HG03354 (cell line): ENCODE measurements around the gene BTN2A1.
"Not testable (repeated sequence)": the region's sequence is repeated elsewhere in the genome, so short reads cannot be mapped to it uniquely, and the experiment has no call there.

Experiments used
- ATAC-seq: cut with Tn5 transposase; IDR thresholded peaks from one replicate; pipeline ENCODE4 v1.9.1; 2021; ENCODE audit warnings: mild to moderate bottlenecking; ENCODE audit not compliant: unreplicated experiment, poor library complexity, severe bottlenecking

Gene BTN2A1

GRCh38 chr6:26431258-26432172 lies 26.2 kb upstream of the BTN2A1 start:
- no peak for ATAC-seq

- ATAC-seq = no peak
These were observed 25.0 kb upstream of the BTN2A1 start for GRCh38 chr6:26432627-26433201.

DNA sequence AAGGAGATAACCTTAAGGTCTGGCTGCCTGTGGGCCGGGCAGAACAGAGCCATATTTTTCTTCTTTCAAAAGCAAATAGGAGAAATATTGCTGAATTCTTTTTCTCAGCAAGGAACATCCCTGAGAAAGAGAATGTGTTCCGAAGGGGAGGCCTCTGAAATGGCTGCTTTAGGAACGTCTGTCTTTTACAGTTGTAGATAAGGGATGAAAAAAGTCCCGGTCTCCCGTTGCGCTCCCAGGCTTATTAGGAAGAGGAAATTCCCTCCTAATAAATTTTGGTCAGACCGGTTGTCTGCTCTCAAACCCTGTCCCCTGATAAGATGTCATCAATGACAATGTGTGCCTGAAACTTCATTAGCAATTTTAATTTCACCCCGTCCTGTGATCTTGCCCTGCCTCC lies 24.1 kb upstream of the BTN2A1 start:
- ATAC-seq = not testable (repeated sequence)

GRCh38 chr6:26436018-26436417 lies 21.7 kb upstream of the BTN2A1 start:
- ATAC-seq = no peak

GRCh38 chr6:26437550-26437949 lies 20.2 kb upstream of the BTN2A1 start:
- no peak for ATAC-seq

DNA sequence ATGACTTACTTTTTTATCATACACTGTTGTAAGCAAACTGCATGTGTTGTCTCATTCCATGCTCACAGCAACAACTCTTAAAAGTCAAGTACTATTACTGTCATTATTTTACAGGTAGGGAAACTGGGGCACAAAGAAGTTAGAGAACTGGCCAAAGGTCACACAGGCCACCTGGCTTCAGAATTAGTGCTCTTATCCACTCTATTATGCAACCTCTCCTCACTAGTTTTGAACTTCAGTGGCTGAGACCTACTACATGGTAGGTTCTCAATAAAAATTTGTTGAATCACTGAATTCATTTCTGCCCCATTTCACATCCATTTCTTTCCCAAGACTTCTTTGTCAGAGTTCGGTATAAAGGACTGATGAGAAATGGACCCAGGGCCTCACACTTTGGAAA lies 19.8 kb upstream of the BTN2A1 start:
- ATAC-seq = no peak

GRCh38 chr6:26439151-26440125 lies 18.3 kb upstream of the BTN2A1 start:
- no peak for ATAC-seq

GRCh38 chr6:26440977-26441358 lies 16.8 kb upstream of the BTN2A1 start:
- no peak for ATAC-seq

GRCh38 chr6:26441977-26442376 lies 15.8 kb upstream of the BTN2A1 start:
- ATAC-seq = no peak

- ATAC-seq = peak; percentile 70
These were observed 11.7 kb upstream of the BTN2A1 start for GRCh38 chr6:26445934-26446667.

GRCh38 chr6:26447257-26447656 lies 10.5 kb upstream of the BTN2A1 start:
- no peak for ATAC-seq

DNA sequence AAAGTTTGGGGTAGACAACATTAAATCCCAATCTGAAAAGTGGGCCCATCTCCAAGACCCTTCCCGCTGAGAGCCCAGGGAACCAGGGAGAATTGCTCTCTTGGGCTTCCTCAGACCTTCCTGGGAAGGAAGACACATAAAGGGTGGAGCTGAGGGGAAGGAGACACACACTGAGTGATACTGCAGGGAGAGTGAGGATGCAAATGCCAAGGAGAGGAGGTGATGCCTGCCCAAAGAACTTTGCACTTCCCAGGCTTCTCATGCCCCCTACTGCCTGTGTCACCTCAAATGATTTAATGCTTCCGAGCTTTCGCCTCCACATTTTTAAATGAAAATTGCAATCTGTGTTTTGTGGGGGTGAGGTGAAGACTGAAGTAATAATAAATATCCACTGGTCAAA lies 7.5 kb upstream of the BTN2A1 start:
- ATAC-seq = no peak

DNA sequence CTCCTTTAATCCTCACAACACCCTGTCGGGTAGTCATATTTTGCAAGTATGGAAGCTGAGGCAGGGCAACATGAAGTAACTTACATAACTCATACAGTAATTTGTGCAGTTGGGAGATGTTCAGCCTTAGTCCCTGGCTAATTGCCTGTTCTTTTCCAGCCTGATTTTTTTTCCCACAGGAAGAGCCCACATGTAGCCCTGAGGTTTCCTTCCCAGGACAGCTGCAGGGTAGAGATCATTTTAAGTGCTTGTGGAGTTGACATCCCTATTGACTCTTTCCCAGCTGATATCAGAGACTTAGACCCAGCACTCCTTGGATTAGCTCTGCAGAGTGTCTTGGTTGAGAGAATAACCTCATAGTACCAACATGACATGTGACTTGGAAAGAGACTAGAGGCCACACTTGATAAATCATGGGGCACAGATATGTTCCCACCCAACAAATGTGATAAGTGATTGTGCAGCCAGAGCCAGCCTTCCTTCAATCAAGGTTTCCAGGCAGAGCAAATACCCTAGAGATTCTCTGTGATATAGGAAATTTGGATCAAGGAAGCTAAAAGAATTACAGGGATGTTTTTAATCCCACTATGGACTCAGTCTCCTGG lies 5.0 kb upstream of the BTN2A1 start:
- ATAC-seq = no peak

GRCh38 chr6:26454631-26455030 lies 3.1 kb upstream of the BTN2A1 start:
- ATAC-seq = no peak

GRCh38 chr6:26455357-26455970 lies 2.3 kb upstream of the BTN2A1 start:
- ATAC-seq = no peak

- ATAC-seq = peak; percentile 24
These were observed 420 bp upstream of the BTN2A1 start for GRCh38 chr6:26457264-26457805.

DNA sequence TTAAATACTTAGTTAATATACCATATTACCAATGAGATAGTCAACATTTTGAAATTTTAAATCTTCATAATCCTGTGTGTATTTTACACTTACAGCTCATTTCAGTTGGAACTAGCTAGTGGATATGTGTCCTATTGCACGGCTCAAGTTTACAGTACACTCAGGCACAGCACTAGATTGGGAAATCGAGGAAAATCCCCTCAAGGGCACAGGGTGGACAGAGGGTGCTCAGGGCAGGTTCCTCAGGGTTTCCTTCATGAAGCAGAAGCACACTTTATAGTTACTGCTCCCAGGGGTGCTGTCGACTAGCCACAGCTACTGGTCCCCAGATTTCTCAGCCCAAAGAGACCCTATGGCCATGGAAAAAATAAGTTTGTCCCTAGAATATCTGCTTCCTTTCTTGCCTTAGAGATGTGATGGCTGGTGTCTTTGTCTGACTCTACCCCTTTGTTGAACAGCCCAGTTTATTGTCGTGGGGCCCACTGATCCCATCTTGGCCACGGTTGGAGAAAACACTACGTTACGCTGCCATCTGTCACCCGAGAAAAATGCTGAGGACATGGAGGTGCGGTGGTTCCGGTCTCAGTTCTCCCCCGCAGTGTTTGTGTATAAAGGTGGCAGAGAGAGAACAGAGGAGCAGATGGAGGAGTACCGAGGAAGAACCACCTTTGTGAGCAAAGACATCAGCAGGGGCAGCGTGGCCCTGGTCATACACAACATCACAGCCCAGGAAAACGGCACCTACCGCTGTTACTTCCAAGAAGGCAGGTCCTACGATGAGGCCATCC lies 1.5 kb downstream of the BTN2A1 start:
- no peak for ATAC-seq

GRCh38 chr6:26461353-26461752 lies 3.6 kb downstream of the BTN2A1 start:
- not testable (repeated sequence) for ATAC-seq
